Mesothelial cell of epicardium (in vitro differentiated cells): Measurements from ENCODE around the gene ATP6V0E2. TPM values are rescaled to one million over a fixed set of nuclear protein-coding genes. Genes with fewer than 3 reads are reported as not detected.

ENCODE experiments used
- DNase-seq, 2 experiments: peaks; one replicate each; pipeline ENCODE4 v3.0.0; 2021; ENCODE audit warnings: low spot score in 2 of 2; ENCODE audit not compliant: unreplicated experiment in 2 of 2
- H3K27ac Mint-ChIP-seq: 2 replicates; pipeline ENCODE4 v1.8.0; 2021; ENCODE audit warnings: mixed read lengths
- H3K27me3 Mint-ChIP-seq: 2 replicates; pipeline ENCODE4 v1.8.0; 2021; ENCODE audit warnings: low read depth, mixed read lengths
- H3K36me3 Mint-ChIP-seq: 2 replicates; pipeline ENCODE4 v1.8.0; 2021; ENCODE audit warnings: mixed read lengths
- H3K4me1 Mint-ChIP-seq: 2 replicates; pipeline ENCODE4 v1.8.0; 2021; ENCODE audit warnings: mixed read lengths
- H3K4me3 Mint-ChIP-seq: 2 replicates; pipeline ENCODE4 v1.8.0; 2021; ENCODE audit warnings: mild to moderate bottlenecking, moderate library complexity, mixed read lengths
- H3K9me3 Mint-ChIP-seq: 2 replicates; pipeline ENCODE4 v1.8.0; 2021; ENCODE audit warnings: mixed read lengths
- CTCF ChIP-seq: fragments of 200-600 bp; sonication (generic); IDR thresholded peaks from one replicate; pipeline ENCODE4 v1.5.0; 2021; ENCODE audit warnings: antibody characterized with exemption; ENCODE audit not compliant: unreplicated experiment
- total RNA-seq: library from RNA; stranded (reverse); gene quantifications from 3 replicates; pipeline ENCODE4 v1.2.1, GENCODE V29; 2021

The ATP6V0E2 gene
- total RNA-seq, 1 donor from 2014 or later: 30.0 TPM

GRCh38 chr7:149844445-149844844, 29.3 kb upstream of the ATP6V0E2 start:
- Mint-ChIP-seq H3K4me3 (no peak overlapping the region), H3K4me1 (peaks cover 8% of the 10 kb centered on the region), H3K27ac (no peak overlapping the region), H3K27me3 (peaks cover 4% of the 10 kb centered on the region), H3K9me3 (no peaks in the 10 kb centered on the region), H3K36me3 (peaks cover 7% of the 10 kb centered on the region)
- no peak for TF ChIP-seq CTCF
- DNase-seq: no peak

- Mint-ChIP-seq H3K27me3 (peaks cover 4% of the 10 kb centered on the region), H3K36me3 (peaks cover 7% of the 10 kb centered on the region), H3K4me3 (no peak overlapping the region), H3K9me3 (no peaks in the 10 kb centered on the region), H3K4me1 (peaks cover 4% of the 10 kb centered on the region), H3K27ac (no peak overlapping the region)
- DNase-seq: no peak
- no peak for TF ChIP-seq CTCF
Observed at GRCh38 chr7:149845257-149845980, 28.4 kb upstream of the ATP6V0E2 start.

GRCh38 chr7:149846021-149846420, 27.7 kb upstream of the ATP6V0E2 start:
- H3K36me3 Mint-ChIP-seq: peaks cover 9% of the 10 kb centered on the region
- no peaks in the 10 kb centered on the region for H3K9me3 Mint-ChIP-seq
- no peak overlapping the region for H3K27ac Mint-ChIP-seq
- DNase-seq: no peak
- H3K4me1 Mint-ChIP-seq: peaks cover 3% of the 10 kb centered on the region
- H3K4me3 Mint-ChIP-seq: no peak overlapping the region
- no peak for TF ChIP-seq CTCF
- peaks cover 4% of the 10 kb centered on the region for H3K27me3 Mint-ChIP-seq

GRCh38 chr7:149846436-149847046, 27.2 kb upstream of the ATP6V0E2 start:
- H3K9me3 Mint-ChIP-seq: no peaks in the 10 kb centered on the region
- H3K36me3 Mint-ChIP-seq: peaks cover 9% of the 10 kb centered on the region
- peaks cover 3% of the 10 kb centered on the region for H3K4me1 Mint-ChIP-seq
- TF ChIP-seq CTCF: no peak
- H3K27me3 Mint-ChIP-seq: peaks cover 4% of the 10 kb centered on the region
- H3K4me3 Mint-ChIP-seq: no peak overlapping the region
- no peak for DNase-seq
- no peak overlapping the region for H3K27ac Mint-ChIP-seq

- Mint-ChIP-seq H3K27me3 (no peaks in the 10 kb centered on the region), H3K9me3 (no peaks in the 10 kb centered on the region), H3K27ac (no peak overlapping the region), H3K36me3 (peaks cover 12% of the 10 kb centered on the region), H3K4me3 (no peak overlapping the region), H3K4me1 (peaks cover 3% of the 10 kb centered on the region)
- TF ChIP-seq CTCF: no peak
- DNase-seq: no peak
Observed at GRCh38 chr7:149849174-149849573, 24.6 kb upstream of the ATP6V0E2 start.
